NB4 (cell line): ENCODE measurements around the gene MYNN.
"Not testable (repeated sequence)": the region's sequence is repeated elsewhere in the genome, so short reads cannot be mapped to it uniquely, and the experiment has no call there.

Experiments used
- MYC ChIP-seq: IDR thresholded peaks from 2 replicates; pipeline ENCODE4 v1.6.1; 2011; ENCODE audit warnings: low read depth, low read length
- POLR2A ChIP-seq: IDR thresholded peaks from 2 replicates; pipeline ENCODE4 v1.6.1; 2011; ENCODE audit warnings: mild to moderate bottlenecking; ENCODE audit not compliant: insufficient read length; ENCODE audit errors: extremely low read depth
- TF ChIP-seq, protein P1 (sequence below): IDR thresholded peaks from one replicate; pipeline ENCODE4 v1.5.1; 2012; ENCODE audit warnings: low read depth, low read length
- TF ChIP-seq, protein P2 (sequence below): IDR thresholded peaks from 2 replicates; pipeline ENCODE4 v1.6.1; 2011; ENCODE audit warnings: low read depth, low read length

GRCh38 chr3:169731857-169732256 lies 41.3 kb upstream of the MYNN start:
- TF ChIP-seq, protein P1, sequence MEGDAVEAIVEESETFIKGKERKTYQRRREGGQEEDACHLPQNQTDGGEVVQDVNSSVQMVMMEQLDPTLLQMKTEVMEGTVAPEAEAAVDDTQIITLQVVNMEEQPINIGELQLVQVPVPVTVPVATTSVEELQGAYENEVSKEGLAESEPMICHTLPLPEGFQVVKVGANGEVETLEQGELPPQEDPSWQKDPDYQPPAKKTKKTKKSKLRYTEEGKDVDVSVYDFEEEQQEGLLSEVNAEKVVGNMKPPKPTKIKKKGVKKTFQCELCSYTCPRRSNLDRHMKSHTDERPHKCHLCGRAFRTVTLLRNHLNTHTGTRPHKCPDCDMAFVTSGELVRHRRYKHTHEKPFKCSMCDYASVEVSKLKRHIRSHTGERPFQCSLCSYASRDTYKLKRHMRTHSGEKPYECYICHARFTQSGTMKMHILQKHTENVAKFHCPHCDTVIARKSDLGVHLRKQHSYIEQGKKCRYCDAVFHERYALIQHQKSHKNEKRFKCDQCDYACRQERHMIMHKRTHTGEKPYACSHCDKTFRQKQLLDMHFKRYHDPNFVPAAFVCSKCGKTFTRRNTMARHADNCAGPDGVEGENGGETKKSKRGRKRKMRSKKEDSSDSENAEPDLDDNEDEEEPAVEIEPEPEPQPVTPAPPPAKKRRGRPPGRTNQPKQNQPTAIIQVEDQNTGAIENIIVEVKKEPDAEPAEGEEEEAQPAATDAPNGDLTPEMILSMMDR = not testable (repeated sequence)
- TF ChIP-seq POLR2A, MYC: not testable (repeated sequence)
- TF ChIP-seq, protein P2, sequence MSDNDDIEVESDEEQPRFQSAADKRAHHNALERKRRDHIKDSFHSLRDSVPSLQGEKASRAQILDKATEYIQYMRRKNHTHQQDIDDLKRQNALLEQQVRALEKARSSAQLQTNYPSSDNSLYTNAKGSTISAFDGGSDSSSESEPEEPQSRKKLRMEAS = not testable (repeated sequence)
